K562 treated with DMSO at 1 percent for 24 hours (cell line): ENCODE results near the gene RAP1GDS1. TPM values are rescaled to one million over a fixed set of nuclear protein-coding genes. Genes with fewer than 3 reads are reported as not detected.

Experiments
- total RNA-seq: library from RNA; unstranded; fragments of 300-600 nt; gene quantifications from 2 replicates; pipeline ENCODE4 v1.2.3, GENCODE V29; 2022; ENCODE audit warnings: low read depth; ENCODE audit not compliant: insufficient read depth

Gene RAP1GDS1
- total RNA-seq: 14.8 and 17.1 TPM in 2 replicates

GRCh38 chr4:98260579-98261404, at the start of gene RAP1GDS1:
RAP1GDS1 (plus strand) TSS chr4:98261384; CDS start chr4:98261566, 182 bp downstream.

Other genes starting within 250 kb of the RAP1GDS1 start
- gene STPG2, start 117.9 kb upstream of the RAP1GDS1 start, total RNA-seq: not detected in 2 replicates